ENCODE measurements around the gene NAA20. TPM values are rescaled to one million over a fixed set of nuclear protein-coding genes. Genes with fewer than 3 reads are reported as not detected.

Gene NAA20
- total RNA-seq, 1 experiment from 2014 or later: 65.6 TPM

GRCh38 chr20:20018366-20018765 is 1.2 kb downstream of the NAA20 start:
- peak overlapping the region; percentile 88 for H3K27ac ChIP-seq (ENCODE audit: low read length)
- H3K9me3 ChIP-seq (ENCODE audit: control insufficient read depth, insufficient read depth, low read depth, low read length): no peaks in the 10 kb centered on the region
- no peaks in the 10 kb centered on the region; the same call in 1 of the 2 replicates for H3K36me3 ChIP-seq (ENCODE audit: control insufficient read depth, insufficient read depth, low read length)
- intact Hi-C loops (cut with micrococcal nuclease; ENCODE audit: unreplicated experiment): no loop called here
- peaks cover 26% of the 10 kb centered on the region for H3K4me1 ChIP-seq (ENCODE audit: control insufficient read depth, insufficient read depth, low read length)
- H3K27me3 ChIP-seq (ENCODE audit: control insufficient read depth, insufficient read depth, low read length): no peaks in the 10 kb centered on the region
- TF ChIP-seq SIN3A (IDR thresholded peaks at IDR 0.05; ENCODE audit: borderline replicate concordance, insufficient read depth, low read depth, low read length): no peak
- no peak for TF ChIP-seq POLR2AphosphoS5 (IDR thresholded peaks at IDR 0.05; ENCODE audit: low read depth, low read length)
- no peak for TF ChIP-seq CTCF (IDR thresholded peaks at IDR 0.05)
- TF ChIP-seq REST (IDR thresholded peaks at IDR 0.05; ENCODE audit: insufficient read depth in 1 of 2, low read depth in 2 of 2, low read length in 1 of 2): no peak
- no peak for TF ChIP-seq TCF7L2 (IDR thresholded peaks at IDR 0.05; ENCODE audit: low read depth, low read length)
- in situ Hi-C loops (cut with HindIII; ENCODE audit: low pct_unique_long_range_greater_than_20kb, low sequenced_read_pairs): no loop called here
- CTCF ChIA-PET: no interaction called here
- no peak for DNase-seq (ENCODE audit: low read depth, low spot score)
- BruUV-seq (replicated peaks): TSS peak; percentile 90
- H3K4me3 ChIP-seq (ENCODE audit: low read depth in 2 of 2, low read length in 2 of 2): peak overlapping the region; percentile 80 to 90
- POLR2A ChIA-PET: no interaction called here
- ATAC-seq: no peak

GRCh38 chr20:20019123-20019522 is 2.0 kb downstream of the NAA20 start:
- H3K27me3 ChIP-seq (ENCODE audit: control insufficient read depth, insufficient read depth, low read length): no peaks in the 10 kb centered on the region
- ChIA-PET POLR2A (no interaction called here), CTCF (no interaction called here)
- H3K4me1 ChIP-seq (ENCODE audit: control insufficient read depth, insufficient read depth, low read length): peaks cover 26% of the 10 kb centered on the region
- H3K9me3 ChIP-seq (ENCODE audit: control insufficient read depth, insufficient read depth, low read depth, low read length): no peaks in the 10 kb centered on the region
- TF ChIP-seq REST (IDR thresholded peaks at IDR 0.05; ENCODE audit: insufficient read depth in 1 of 2, low read depth in 2 of 2, low read length in 1 of 2): no peak
- TF ChIP-seq CTCF (IDR thresholded peaks at IDR 0.05): no peak
- no peak for TF ChIP-seq SIN3A (IDR thresholded peaks at IDR 0.05; ENCODE audit: borderline replicate concordance, insufficient read depth, low read depth, low read length)
- TF ChIP-seq TCF7L2 (IDR thresholded peaks at IDR 0.05; ENCODE audit: low read depth, low read length): no peak
- no peak for TF ChIP-seq POLR2AphosphoS5 (IDR thresholded peaks at IDR 0.05; ENCODE audit: low read depth, low read length)
- ATAC-seq (no peak), DNase-seq (ENCODE audit: low read depth, low spot score) (no peak)
- H3K27ac ChIP-seq (ENCODE audit: low read length): peak overlapping the region; percentile 57
- intact Hi-C loops (cut with micrococcal nuclease; ENCODE audit: unreplicated experiment) (no loop called here), in situ Hi-C loops (cut with HindIII; ENCODE audit: low pct_unique_long_range_greater_than_20kb, low sequenced_read_pairs) (no loop called here)
- H3K4me3 ChIP-seq (ENCODE audit: low read depth in 2 of 2, low read length in 2 of 2): no peak overlapping the region
- no peaks in the 10 kb centered on the region; the same call in 1 of the 2 replicates for H3K36me3 ChIP-seq (ENCODE audit: control insufficient read depth, insufficient read depth, low read length)
- no TSS peak for BruUV-seq (replicated peaks)
